Measurements from ENCODE around the gene MORN1. TPM values are rescaled to one million over a fixed set of nuclear protein-coding genes. Genes with fewer than 3 reads are reported as not detected.
A peak's percentile ranks its signal among the peaks of the same experiment; 100 is the strongest.
"Not testable (repeated sequence)": the region's sequence is repeated elsewhere in the genome, so short reads cannot be mapped to it uniquely, and the experiment has no call there.

The MORN1 gene
- total and polyA plus RNA-seq, 2 donors, result 4.7 to 11.1 TPM

DNA sequence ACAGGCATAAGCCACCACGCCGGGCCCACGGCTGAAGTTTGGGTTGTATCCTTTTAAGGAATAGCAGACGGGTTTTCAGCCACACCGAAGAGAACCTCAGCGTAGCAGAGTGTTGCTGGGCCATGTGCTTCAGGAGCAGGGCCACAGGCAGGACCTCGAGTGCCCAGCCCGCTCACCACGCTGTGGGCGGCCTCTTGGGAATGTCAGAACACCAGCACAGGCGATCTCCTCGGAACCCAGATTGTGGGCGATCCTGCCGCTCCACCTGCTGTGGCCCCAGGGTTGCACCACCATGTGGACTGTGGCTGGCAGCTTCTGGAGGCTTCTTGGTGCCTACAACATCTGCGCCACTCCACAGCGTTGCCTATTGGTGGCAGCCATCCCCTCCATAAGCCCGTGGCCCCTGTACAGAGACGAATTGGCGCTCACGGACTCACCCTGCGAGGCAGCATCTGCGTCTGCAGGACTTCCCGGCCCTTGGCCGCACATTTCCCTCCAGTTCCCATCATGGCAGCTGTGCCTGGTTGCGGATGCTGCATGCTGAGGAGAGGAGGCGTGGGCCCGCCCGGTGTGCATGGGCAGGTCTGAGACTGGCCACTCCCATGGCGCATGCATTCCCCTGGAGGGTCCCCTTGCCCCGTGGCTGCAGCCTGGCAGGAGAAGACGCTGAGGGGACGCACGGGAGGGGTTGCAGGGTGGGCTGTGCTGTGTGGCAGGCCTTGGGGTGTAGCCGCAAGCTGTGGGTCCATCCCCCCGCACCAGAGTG lies 93.9 kb downstream of the MORN1 start:
- Histone ChIP-seq H3K4me1 (ENCODE audit: insufficient read depth) (peaks cover 2% of the 10 kb centered on the region), H3K27ac (ENCODE audit: low read depth) (no peak overlapping the region), H3K4me3 (ENCODE audit: low read depth, low read length) (no peak overlapping the region), H3K36me3 (ENCODE audit: insufficient read depth) (no peaks in the 10 kb centered on the region)
- WGBS, result 92% methylated on average over 35 of the region's 35 CpGs
- no peak for DNase-seq (ENCODE audit: extremely low spot score)

DNA sequence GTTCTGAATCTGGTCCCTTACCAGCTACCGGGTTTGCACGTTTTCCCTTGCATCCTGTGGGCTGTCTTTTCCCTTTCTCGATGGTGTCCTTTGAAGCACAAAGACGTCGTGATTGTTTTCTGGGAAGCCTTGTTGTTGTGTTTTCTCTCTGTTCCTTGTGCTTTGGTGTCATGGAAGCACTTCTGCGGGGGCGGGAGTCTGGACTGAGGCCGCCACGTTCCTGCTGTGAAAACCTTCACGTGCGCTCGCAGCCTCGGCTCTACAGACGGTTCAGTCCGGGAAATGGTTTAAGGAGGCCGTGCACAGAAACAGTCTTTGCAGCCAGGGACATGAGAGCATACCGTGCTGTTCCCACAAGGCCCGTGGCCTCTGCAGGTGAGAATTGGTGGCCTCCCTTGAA lies 94.7 kb downstream of the MORN1 start:
- H3K27ac ChIP-seq (ENCODE audit: low read depth), result no peak overlapping the region

DNA sequence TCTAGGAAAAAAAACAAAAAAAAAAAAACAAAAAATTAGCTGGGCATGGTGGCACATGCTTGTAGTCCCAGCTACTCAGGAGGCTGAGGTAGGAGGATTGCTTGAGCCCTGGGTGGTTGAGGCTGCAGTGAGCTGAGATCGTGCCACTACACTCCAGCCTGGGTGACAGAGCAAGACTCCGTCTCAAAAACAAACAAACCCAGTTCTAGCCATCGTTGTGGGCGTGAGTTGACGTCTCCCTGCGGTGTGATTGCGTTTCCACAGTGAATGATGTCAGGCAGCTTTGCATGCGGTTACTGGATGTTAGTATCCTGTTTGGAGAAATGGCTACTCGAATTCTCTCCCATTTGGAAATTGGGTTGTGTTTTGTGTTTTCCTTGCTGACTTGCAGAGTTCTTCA lies 95.1 kb downstream of the MORN1 start:
- WGBS, result 80% methylated on average over 9 of the region's 9 CpGs
- H3K4me1 ChIP-seq (ENCODE audit: insufficient read depth), result not testable (repeated sequence)

More for the DNA sequence above, 94.7 kb downstream of the MORN1 start:
- no peak for DNase-seq (ENCODE audit: extremely low spot score)
- no peaks in the 10 kb centered on the region for H3K36me3 ChIP-seq (ENCODE audit: insufficient read depth)
- H3K4me3 ChIP-seq (ENCODE audit: low read depth, low read length), result no peak overlapping the region
- 86% methylated on average over 18 of the region's 18 CpGs for WGBS
- peaks cover 2% of the 10 kb centered on the region for H3K4me1 ChIP-seq (ENCODE audit: insufficient read depth)

DNA sequence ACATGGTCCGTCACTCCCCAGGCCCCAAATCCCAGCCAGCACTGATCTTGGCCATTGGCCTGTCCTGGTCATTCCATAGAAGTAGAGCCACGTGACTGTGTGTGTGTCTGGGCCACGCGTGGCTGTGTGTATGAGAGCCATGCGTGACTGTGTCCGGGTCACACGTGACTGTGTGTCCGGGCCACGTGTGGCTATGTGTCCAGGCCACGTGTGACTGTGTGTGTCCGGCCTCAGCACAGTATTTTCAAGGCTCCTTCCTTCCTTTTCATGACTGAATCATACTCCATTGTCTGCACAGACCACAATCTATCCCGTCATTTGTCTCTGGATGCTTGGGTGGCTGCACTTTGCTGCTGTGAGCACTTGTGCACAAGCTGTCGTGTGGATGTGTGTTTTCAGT lies 95.8 kb downstream of the MORN1 start:
- Histone ChIP-seq H3K4me3 (ENCODE audit: low read depth, low read length) (no peak overlapping the region), H3K36me3 (ENCODE audit: insufficient read depth) (no peaks in the 10 kb centered on the region), H3K27ac (ENCODE audit: low read depth) (no peak overlapping the region), H3K4me1 (ENCODE audit: insufficient read depth) (no peaks in the 10 kb centered on the region)
- WGBS, result 89% methylated on average over 13 of the region's 13 CpGs
- no peak for DNase-seq (ENCODE audit: extremely low spot score)

More for the DNA sequence above, 95.1 kb downstream of the MORN1 start:
- not testable (repeated sequence) for H3K27ac ChIP-seq (ENCODE audit: low read depth); H3K36me3 ChIP-seq (ENCODE audit: insufficient read depth); DNase-seq (ENCODE audit: extremely low spot score); H3K4me3 ChIP-seq (ENCODE audit: low read depth, low read length)

DNA sequence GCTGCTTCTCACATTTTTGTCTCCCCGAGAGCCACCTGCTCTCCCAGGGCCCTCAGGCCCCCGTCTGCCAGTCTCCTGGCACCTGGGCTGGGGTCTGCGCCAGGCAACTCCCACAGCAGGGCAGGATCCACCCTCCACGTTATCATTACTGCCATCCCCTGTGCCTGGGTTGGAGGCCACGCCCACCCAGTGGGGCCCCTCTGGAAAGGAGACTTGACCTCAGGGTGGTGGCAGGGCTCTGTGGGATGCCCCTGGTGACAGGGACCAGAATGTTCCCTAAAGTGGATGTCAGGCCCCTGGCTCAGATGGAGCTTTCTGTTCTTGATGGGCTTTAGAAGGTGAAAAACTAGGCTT lies 96.7 kb downstream of the MORN1 start:
- H3K36me3 ChIP-seq (ENCODE audit: insufficient read depth), result no peaks in the 10 kb centered on the region
- H3K4me3 ChIP-seq (ENCODE audit: low read depth, low read length), result no peak overlapping the region
- 83% methylated on average over 5 of the region's 5 CpGs for WGBS
- no peak overlapping the region for H3K27ac ChIP-seq (ENCODE audit: low read depth)
- no peaks in the 10 kb centered on the region for H3K4me1 ChIP-seq (ENCODE audit: insufficient read depth)
- DNase-seq (ENCODE audit: extremely low spot score), result no peak

DNA sequence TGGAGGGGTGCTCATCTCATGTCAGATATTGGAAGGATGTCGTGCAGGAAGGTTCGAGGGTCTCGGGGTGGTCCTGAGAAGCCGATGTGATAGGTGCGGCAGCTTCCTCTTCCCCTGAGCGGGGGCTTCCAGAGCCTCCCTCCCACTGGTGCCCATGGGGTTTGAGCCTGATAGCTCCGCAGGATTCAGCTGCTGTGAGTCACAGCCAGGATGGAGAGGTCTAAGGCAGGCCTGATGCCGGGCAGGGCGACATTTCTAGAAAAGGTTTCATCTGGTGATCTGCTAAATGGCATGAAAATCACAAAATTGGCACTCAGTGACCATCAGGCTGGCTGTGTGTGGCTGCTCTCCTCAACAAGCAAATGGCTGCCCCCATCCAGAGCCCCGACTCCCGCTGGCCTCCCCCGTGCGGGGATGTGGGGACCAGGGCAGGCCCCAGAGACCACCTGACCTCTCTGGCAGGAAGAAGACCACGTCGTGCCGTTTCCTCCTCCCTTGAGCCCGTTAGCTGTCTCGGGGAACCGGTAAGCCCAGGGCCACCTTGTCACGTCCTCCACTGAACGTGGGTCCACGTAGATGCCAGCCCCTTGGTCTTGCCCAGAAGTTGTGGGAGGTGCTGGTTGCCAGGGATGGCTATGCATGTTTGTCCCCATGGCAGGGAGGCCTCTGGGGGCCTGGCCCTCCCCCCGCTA lies 97.2 kb downstream of the MORN1 start:
- Histone ChIP-seq H3K27ac (ENCODE audit: low read depth) (no peak overlapping the region), H3K4me1 (ENCODE audit: insufficient read depth) (no peaks in the 10 kb centered on the region), H3K36me3 (ENCODE audit: insufficient read depth) (no peaks in the 10 kb centered on the region), H3K4me3 (ENCODE audit: low read depth, low read length) (no peak overlapping the region)
- 58% methylated on average over 23 of the region's 23 CpGs for WGBS
- DNase-seq (ENCODE audit: extremely low spot score), result no peak

DNA sequence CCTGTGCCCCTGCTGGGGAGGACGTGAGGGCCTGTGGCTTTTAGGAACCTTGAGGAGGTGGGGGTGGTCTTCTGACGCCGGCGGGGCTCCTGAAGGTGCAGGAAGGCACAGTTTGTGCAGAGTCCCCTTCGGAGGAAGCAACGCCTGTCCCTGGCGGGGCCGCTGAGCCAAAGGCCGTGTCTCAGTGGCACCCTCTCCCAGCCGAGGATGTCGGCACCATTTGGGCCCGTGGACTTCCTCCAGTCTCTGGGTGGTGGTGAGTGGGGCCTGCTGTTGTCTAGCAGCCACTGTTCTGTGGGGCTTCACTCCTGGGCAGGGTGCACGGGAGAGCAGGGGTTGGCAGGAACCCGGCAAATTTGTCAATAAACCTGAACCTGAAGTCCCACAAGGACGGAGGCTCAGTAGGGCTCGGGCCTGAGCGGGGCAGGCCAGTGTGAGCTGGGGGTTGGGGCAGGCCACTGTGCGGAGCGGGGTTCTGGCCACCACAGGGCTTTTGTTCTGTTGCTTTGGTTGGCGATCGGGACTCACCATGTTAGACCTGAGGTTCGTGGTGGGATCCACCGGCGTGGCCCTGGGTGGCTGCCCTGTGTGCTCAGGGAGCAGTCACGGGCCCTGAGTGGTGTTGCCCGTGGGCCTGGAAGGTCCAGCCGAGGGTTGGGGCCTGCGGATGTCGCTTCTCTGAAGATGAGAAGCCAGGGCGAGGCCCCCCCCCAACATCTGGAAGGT lies 98.5 kb downstream of the MORN1 start:
- H3K36me3 ChIP-seq (ENCODE audit: insufficient read depth), result no peaks in the 10 kb centered on the region
- WGBS, result 86% methylated on average over 30 of the region's 30 CpGs
- no peak overlapping the region for H3K27ac ChIP-seq (ENCODE audit: low read depth)
- H3K4me3 ChIP-seq (ENCODE audit: low read depth, low read length), result no peak overlapping the region
- DNase-seq (ENCODE audit: extremely low spot score), result no peak
- H3K4me1 ChIP-seq (ENCODE audit: insufficient read depth), result no peaks in the 10 kb centered on the region

DNA sequence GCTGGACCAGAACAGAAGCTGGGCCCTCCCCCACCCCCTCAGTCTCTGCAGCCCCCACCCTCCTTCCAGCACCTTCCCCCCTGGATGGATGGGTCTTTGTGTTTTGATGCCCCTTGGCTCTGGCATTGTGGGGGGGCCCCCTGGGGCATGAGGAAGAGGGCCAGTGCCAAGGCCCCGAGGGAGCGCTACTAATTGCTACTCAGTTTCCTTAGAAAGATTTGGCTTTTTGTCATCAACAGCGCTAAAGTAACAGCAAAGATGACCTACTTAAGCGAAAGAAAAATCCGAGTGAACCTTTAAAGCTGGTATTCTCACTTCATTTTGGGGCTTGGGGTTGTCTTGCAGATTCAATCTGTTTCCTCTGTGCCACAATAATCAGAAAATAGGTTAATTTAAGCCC lies 99.8 kb downstream of the MORN1 start:
- no peaks in the 10 kb centered on the region for H3K4me1 ChIP-seq (ENCODE audit: insufficient read depth)
- no peaks in the 10 kb centered on the region for H3K36me3 ChIP-seq (ENCODE audit: insufficient read depth)
- no peak overlapping the region for H3K27ac ChIP-seq (ENCODE audit: low read depth)
- no peak for DNase-seq (ENCODE audit: extremely low spot score)
- WGBS, result 60% methylated on average over 5 of the region's 5 CpGs
- no peak overlapping the region for H3K4me3 ChIP-seq (ENCODE audit: low read depth, low read length)

DNA sequence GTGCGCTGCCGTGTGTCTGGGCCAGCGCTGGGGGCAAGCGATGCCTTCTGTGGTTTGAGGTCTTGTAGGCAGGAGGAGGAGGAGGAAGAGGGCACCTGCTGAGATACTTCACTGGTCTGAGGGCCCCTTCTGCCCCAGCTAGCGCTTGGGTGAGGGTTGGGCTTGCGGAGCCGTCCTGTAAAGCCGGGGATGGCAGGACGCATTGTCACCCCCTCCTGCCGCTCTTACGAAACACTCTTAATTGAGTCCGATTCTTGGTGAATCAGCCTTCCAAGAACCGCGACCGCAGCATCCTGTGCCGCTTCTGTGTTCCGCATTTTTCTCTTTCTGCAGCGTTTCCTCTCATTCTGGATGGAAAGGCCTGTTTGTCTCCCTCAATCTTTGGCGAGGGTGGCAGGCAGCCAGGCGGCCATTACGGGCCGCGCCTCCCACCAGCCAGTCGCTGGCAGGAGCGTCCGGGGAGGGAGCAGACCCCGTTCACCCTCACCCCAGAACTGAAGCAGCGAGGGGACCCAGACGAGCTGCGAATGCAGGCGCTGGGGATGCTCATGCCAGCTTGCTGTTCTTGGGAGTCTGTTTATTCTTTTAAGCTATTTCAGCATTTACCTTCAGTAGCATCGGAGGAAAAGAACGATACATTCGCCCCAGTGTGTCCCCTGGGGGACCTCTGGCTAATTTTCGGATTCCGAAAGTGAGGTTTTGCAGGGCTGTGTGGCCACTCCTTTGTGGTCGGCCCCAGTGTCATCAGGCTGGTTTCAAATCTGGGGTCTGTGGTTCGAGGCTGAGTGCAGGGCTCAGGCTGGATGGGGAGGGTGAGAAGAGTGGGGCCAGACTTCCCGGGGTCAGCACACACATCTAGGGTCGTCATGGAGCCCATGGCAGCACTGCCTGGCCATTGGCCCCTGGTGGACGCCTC lies 100.5 kb downstream of the MORN1 start:
- H3K4me1 ChIP-seq (ENCODE audit: insufficient read depth), result no peaks in the 10 kb centered on the region
- 22% methylated on average over 41 of the region's 41 CpGs for WGBS

DNA sequence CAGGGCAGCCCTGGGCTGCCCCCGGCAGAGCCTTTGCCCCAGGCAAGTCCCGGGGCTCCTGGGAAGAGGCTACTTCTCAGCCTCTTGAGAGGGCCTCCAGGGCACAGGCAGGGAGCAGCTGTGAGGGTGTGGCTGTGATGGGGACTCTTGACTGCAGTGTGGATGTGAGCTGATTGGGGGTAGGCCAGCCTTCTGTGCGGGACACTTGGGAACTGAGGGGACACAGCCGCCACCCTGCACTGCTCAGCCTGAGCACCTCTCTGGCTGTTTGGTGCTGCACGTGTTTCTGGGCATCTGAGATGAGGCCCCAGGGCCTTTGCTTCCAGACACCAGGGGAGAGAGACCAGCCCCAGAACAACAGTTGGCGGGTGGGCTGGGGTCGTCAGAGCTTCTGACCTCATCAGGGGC lies 101.2 kb downstream of the MORN1 start:
- no peaks in the 10 kb centered on the region for H3K4me1 ChIP-seq (ENCODE audit: insufficient read depth)
- no peaks in the 10 kb centered on the region for H3K36me3 ChIP-seq (ENCODE audit: insufficient read depth)
- H3K4me3 ChIP-seq (ENCODE audit: low read depth, low read length), result no peak overlapping the region
- DNase-seq (ENCODE audit: extremely low spot score), result no peak
- 50% methylated on average over 7 of the region's 7 CpGs for WGBS
- no peak overlapping the region for H3K27ac ChIP-seq (ENCODE audit: low read depth)

More for the DNA sequence above, 100.5 kb downstream of the MORN1 start:
- H3K4me3 ChIP-seq (ENCODE audit: low read depth, low read length), result no peak overlapping the region
- peak overlapping the region; percentile 3 for H3K27ac ChIP-seq (ENCODE audit: low read depth)
- DNase-seq (ENCODE audit: extremely low spot score), result no peak
- no peaks in the 10 kb centered on the region for H3K36me3 ChIP-seq (ENCODE audit: insufficient read depth)

DNA sequence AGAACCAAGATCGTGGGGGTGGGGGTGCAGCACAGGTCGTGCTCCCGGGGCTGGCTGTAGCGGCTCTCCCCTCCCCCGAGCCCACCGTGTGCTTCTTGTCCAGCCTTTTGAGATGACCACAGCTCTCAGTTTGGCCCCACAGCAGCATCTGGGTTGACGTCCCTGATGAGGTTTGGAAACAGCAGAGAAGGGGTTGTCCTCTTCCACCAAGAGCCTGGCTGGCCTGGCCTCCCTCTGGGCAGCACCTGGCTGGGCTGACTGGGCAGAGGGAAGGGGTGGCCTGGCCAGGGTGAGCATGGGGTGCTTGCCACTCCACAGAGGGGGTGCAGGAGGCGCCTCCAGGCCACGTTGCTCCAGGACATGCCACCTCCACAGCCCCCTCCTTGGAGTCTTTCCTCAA lies 101.7 kb downstream of the MORN1 start:
- no peak overlapping the region for H3K4me3 ChIP-seq (ENCODE audit: low read depth, low read length)

DNA sequence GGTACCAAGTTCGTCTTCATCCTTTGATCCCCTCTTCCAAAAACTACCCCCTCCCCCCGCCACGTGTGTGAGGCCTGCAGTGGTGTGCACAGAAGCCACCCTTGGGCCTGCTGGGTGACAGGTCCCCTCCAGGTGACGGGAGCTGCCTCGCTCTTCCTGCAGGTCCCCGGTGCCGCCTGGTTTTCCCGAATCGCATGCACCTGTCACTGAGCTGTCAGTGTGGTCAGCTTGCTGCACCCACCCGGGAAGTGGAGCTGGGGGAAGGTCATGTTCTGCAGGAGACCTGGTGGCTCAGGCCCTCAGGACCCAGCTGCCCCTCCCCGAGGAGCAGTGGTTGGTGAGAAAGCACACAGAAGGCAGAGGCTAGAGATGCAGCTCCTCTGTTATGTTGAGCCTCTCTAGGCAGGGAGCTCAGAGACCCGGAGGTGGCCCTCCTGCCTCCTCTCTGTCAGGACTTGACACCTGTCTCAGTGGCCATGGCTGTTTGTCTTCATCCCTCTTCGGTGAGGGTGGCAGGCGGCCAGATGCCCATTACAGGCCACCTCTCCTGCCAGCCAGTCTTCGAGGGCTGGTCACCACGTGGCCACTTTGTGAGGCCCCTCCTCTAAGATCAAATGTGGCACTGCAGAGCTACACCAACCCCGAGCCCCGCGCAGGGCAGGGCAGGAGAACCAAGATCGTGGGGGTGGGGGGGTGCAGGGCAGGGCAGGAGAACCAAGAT lies 102.4 kb downstream of the MORN1 start:
- 73% methylated on average over 20 of the region's 20 CpGs for WGBS
- Histone ChIP-seq H3K27ac (ENCODE audit: low read depth) (no peak overlapping the region), H3K4me3 (ENCODE audit: low read depth, low read length) (no peak overlapping the region)

More for the DNA sequence above, 101.7 kb downstream of the MORN1 start:
- H3K27ac ChIP-seq (ENCODE audit: low read depth), result no peak overlapping the region
- no peaks in the 10 kb centered on the region for H3K4me1 ChIP-seq (ENCODE audit: insufficient read depth)
- no peaks in the 10 kb centered on the region for H3K36me3 ChIP-seq (ENCODE audit: insufficient read depth)
- 59% methylated on average over 9 of the region's 9 CpGs for WGBS
- DNase-seq (ENCODE audit: extremely low spot score), result no peak

More for the DNA sequence above, 102.4 kb downstream of the MORN1 start:
- Histone ChIP-seq H3K4me1 (ENCODE audit: insufficient read depth) (no peaks in the 10 kb centered on the region), H3K36me3 (ENCODE audit: insufficient read depth) (no peaks in the 10 kb centered on the region)
- no peak for DNase-seq (ENCODE audit: extremely low spot score)

Data from urinary bladder (tissue), 4 donors.